Heart left ventricle (tissue), 13 donors: ENCODE measurements around the gene CARTPT.

Experiments used
- POLR2A ChIP-seq, 2 donors: fragments of 450-650 bp; IDR thresholded peaks; one replicate each; pipeline ENCODE4 v1.6.1; 2017; ENCODE audit warnings: antibody characterized with exemption in 2 of 2, mild to moderate bottlenecking in 2 of 2, moderate library complexity in 2 of 2
- TF ChIP-seq, protein P1 (sequence below), 12 donors: fragments of 200-600 bp; sonication (generic) in 4 of 12; IDR thresholded peaks; one replicate each; pipeline versions ENCODE4 v1.5.0 to v1.8.0; 2018 to 2022; ENCODE audit warnings: antibody characterized with exemption in 12 of 12, mild to moderate bottlenecking in 5 of 12
- donor health status: ischemic (EF 13 %, LVEDD 7.1; RV severe dilation, severe dysfunction).
- donor health status: DM: no; HTN: yes; CAD: no.
- donor health status: DM: no; HTN: no; CAD: no.
- donor health status: ischemic (EF 25% LVEDD 6.9; RV normal size, moderate dysfunction).
- donor health status: ischemic (EF 25% LVEDD 5.7; RV mildly dilated, moderate dysfunction).
- donor health status: ischemic (EF 35%, LVEDD 5.7; RV mildly dilated, moderate dysfunction).
- donor health status: nonischemic (EF 11% LVEDD 7.7; RV severe dilation, severe dysfunction).
- donor health status: DM: yes; HTN: yes; CAD: no.
- donor health status: PGD.
- donor health status: ischemic (EF 29% LVEDD 5.4; RV normal size, mild dysfunction).
- donor health status: nonischemic (EF 23%, LVEDD 6.1; RV moderate dilation, normal function).

- no peak for TF ChIP-seq POLR2A (IDR thresholded peaks at IDR 0.05)
- TF ChIP-seq, protein P1, sequence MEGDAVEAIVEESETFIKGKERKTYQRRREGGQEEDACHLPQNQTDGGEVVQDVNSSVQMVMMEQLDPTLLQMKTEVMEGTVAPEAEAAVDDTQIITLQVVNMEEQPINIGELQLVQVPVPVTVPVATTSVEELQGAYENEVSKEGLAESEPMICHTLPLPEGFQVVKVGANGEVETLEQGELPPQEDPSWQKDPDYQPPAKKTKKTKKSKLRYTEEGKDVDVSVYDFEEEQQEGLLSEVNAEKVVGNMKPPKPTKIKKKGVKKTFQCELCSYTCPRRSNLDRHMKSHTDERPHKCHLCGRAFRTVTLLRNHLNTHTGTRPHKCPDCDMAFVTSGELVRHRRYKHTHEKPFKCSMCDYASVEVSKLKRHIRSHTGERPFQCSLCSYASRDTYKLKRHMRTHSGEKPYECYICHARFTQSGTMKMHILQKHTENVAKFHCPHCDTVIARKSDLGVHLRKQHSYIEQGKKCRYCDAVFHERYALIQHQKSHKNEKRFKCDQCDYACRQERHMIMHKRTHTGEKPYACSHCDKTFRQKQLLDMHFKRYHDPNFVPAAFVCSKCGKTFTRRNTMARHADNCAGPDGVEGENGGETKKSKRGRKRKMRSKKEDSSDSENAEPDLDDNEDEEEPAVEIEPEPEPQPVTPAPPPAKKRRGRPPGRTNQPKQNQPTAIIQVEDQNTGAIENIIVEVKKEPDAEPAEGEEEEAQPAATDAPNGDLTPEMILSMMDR (IDR thresholded peaks at IDR 0.05) = no peak
Measured at GRCh38 chr5:71731015-71731414, 11.9 kb downstream of the CARTPT start.
